HG03521 (cell line): Measurements from ENCODE around the gene EPS8L2.

ENCODE experiments used
- ATAC-seq: cut with Tn5 transposase; IDR thresholded peaks from one replicate; pipeline ENCODE4 v1.9.1; 2021; ENCODE audit warnings: mild to moderate bottlenecking, moderate library complexity; ENCODE audit not compliant: unreplicated experiment

The EPS8L2 gene

GRCh38 chr11:748007-748359 lies 42.0 kb downstream of the EPS8L2 start:
- ATAC-seq, result peak; percentile 3

GRCh38 chr11:749731-750130 lies 43.7 kb downstream of the EPS8L2 start:
- no peak for ATAC-seq

- ATAC-seq, result no peak
These were observed 54.2 kb downstream of the EPS8L2 start for GRCh38 chr11:760236-760635.

GRCh38 chr11:761526-762108 lies 55.6 kb downstream of the EPS8L2 start:
- no peak for ATAC-seq

GRCh38 chr11:762421-763072 lies 56.5 kb downstream of the EPS8L2 start:
- ATAC-seq, result no peak

GRCh38 chr11:763073-763463 lies 57.0 kb downstream of the EPS8L2 start:
- ATAC-seq, result no peak

- no peak for ATAC-seq
These were observed 57.7 kb downstream of the EPS8L2 start for GRCh38 chr11:763549-764321.

- ATAC-seq, result no peak
These were observed 58.4 kb downstream of the EPS8L2 start for GRCh38 chr11:764322-765024.

- ATAC-seq, result no peak
These were observed 59.2 kb downstream of the EPS8L2 start for GRCh38 chr11:765025-765801.

GRCh38 chr11:765802-766091 lies 59.7 kb downstream of the EPS8L2 start:
- no peak for ATAC-seq

GRCh38 chr11:766106-766935 lies 60.3 kb downstream of the EPS8L2 start:
- ATAC-seq, result no peak

- ATAC-seq, result no peak
These were observed 60.8 kb downstream of the EPS8L2 start for GRCh38 chr11:766936-767210.

GRCh38 chr11:767238-767637 lies 61.2 kb downstream of the EPS8L2 start:
- ATAC-seq, result no peak

GRCh38 chr11:769887-770641 lies 64.0 kb downstream of the EPS8L2 start:
- ATAC-seq, result no peak

GRCh38 chr11:770642-771616 lies 64.9 kb downstream of the EPS8L2 start:
- no peak for ATAC-seq

GRCh38 chr11:771617-772204 lies 65.7 kb downstream of the EPS8L2 start:
- no peak for ATAC-seq

GRCh38 chr11:772429-773390 lies 66.7 kb downstream of the EPS8L2 start:
- no peak for ATAC-seq
